HG03108 (cell line): ENCODE data around the gene RPL28.
A peak's percentile ranks its signal among the peaks of the same experiment; 100 is the strongest.
"Not testable (repeated sequence)": the region's sequence is repeated elsewhere in the genome, so short reads cannot be mapped to it uniquely, and the experiment has no call there.

ENCODE experiments used
- ATAC-seq: cut with Tn5 transposase; IDR thresholded peaks from one replicate; pipeline ENCODE4 v1.9.1; 2021; ENCODE audit warnings: moderate library complexity; ENCODE audit not compliant: unreplicated experiment

RPL28 gene

GRCh38 chr19:55391191-55391670 lies 5.5 kb downstream of the RPL28 start:
- ATAC-seq = no peak

- ATAC-seq = no peak
Observed at GRCh38 chr19:55391702-55392615, 6.2 kb downstream of the RPL28 start.

- no peak for ATAC-seq
Observed at GRCh38 chr19:55392820-55393761, 7.4 kb downstream of the RPL28 start.

- ATAC-seq = no peak
Observed at GRCh38 chr19:55398200-55398925, 12.6 kb downstream of the RPL28 start.

- no peak for ATAC-seq
Observed at GRCh38 chr19:55400281-55401087, 14.8 kb downstream of the RPL28 start.

GRCh38 chr19:55401390-55401789 lies 15.7 kb downstream of the RPL28 start:
- ATAC-seq = not testable (repeated sequence)

- no peak for ATAC-seq
Observed at GRCh38 chr19:55402509-55402908, 16.8 kb downstream of the RPL28 start.

- no peak for ATAC-seq
Observed at GRCh38 chr19:55405638-55406037, 19.9 kb downstream of the RPL28 start.

GRCh38 chr19:55406091-55406825 lies 20.5 kb downstream of the RPL28 start:
- ATAC-seq = no peak

- ATAC-seq = peak; percentile 2
Observed at GRCh38 chr19:55406826-55407549, 21.3 kb downstream of the RPL28 start.

- ATAC-seq = not testable (repeated sequence)
Observed at GRCh38 chr19:55407550-55407799, 21.7 kb downstream of the RPL28 start, which contains the start of gene UBE2S. TSS of gene UBE2S (minus strand) at chr19:55407788. CDS start at chr19:55407589, 199 bp downstream.

GRCh38 chr19:55407800-55408532 lies 22.2 kb downstream of the RPL28 start:
- peak; percentile 75 for ATAC-seq

GRCh38 chr19:55408533-55408872 lies 22.8 kb downstream of the RPL28 start:
- no peak for ATAC-seq

GRCh38 chr19:55409179-55409578 lies 23.4 kb downstream of the RPL28 start:
- ATAC-seq = not testable (repeated sequence)

GRCh38 chr19:55410168-55410567 lies 24.4 kb downstream of the RPL28 start:
- no peak for ATAC-seq

- no peak for ATAC-seq
Observed at GRCh38 chr19:55418185-55418584, 32.5 kb downstream of the RPL28 start.

GRCh38 chr19:55419103-55419502 lies 33.4 kb downstream of the RPL28 start:
- no peak for ATAC-seq

GRCh38 chr19:55419624-55420236 lies 34.0 kb downstream of the RPL28 start:
- no peak for ATAC-seq
